Endothelial cell of umbilical vein (primary cell): Measurements from ENCODE around the gene MS4A1. TPM values are rescaled to one million over a fixed set of nuclear protein-coding genes. Genes with fewer than 3 reads are reported as not detected.

Experiments used
- BruUV-seq: library from RNA; stranded (reverse); fragments of 400-500 nt; replicated peaks from 2 replicates; lab custom pipeline; 2021; lab: Mats Ljungman, UMichigan
- CTCF ChIA-PET: fragments of 300-600, 350-600 bp; sonication (Branson Sonifier 250); formaldehyde crosslinking; loops from one replicate; lab custom pipeline; 2021; ENCODE audit warnings: antibody characterized with exemption, inconsistent platforms; lab: Charles Lee
- POLR2A ChIA-PET: fragments of 300-600, 350-600 bp; sonication (Branson Sonifier 250); formaldehyde crosslinking; loops from one replicate; lab custom pipeline; 2021; ENCODE audit warnings: antibody characterized with exemption, inconsistent platforms; lab: Charles Lee
- DNase-seq: peaks from one replicate; pipeline ENCODE4 v3.0.0-alpha.2; 2011; ENCODE audit warnings: low read depth, low spot score
- FAIRE-seq: peaks from 2 replicates; lab custom pipeline; 2011; peaks lifted over from hg19 to GRCh38; lab: Jason Lieb, UNC
- H2AFZ ChIP-seq: 2 replicates; pipeline ENCODE4 v1.6.0; 2012; ENCODE audit warnings: low read depth, low read length, control low read depth, inconsistent platforms
- H3K27ac ChIP-seq: 2 replicates; pipeline ENCODE4 v1.5.1; 2011; ENCODE audit warnings: low read depth, mild to moderate bottlenecking, control low read depth, low read length, moderate library complexity; ENCODE audit not compliant: insufficient read depth
- H3K27me3 ChIP-seq, 2 experiments: 2 replicates each; pipeline versions ENCODE4 v1.6.0 to v1.6.1; 2011; ENCODE audit warnings: low read length in 2 of 2, mixed read lengths in 1 of 2; ENCODE audit not compliant: control insufficient read depth in 2 of 2, insufficient read depth in 2 of 2
- H3K36me3 ChIP-seq, 2 experiments: 2 replicates in 1 of 2; 3 replicates in 1 of 2; pipeline ENCODE4 v1.5.1; 2011; ENCODE audit warnings: low read length in 2 of 2, mild to moderate bottlenecking in 1 of 2, moderate library complexity in 1 of 2; ENCODE audit not compliant: control insufficient read depth in 2 of 2, insufficient read depth in 2 of 2; ENCODE audit errors: extremely low read depth in 1 of 2
- H3K4me1 ChIP-seq: 3 replicates; pipeline ENCODE4 v1.5.1; 2011; ENCODE audit warnings: mild to moderate bottlenecking, low read length; ENCODE audit not compliant: control insufficient read depth, insufficient read depth; ENCODE audit errors: extremely low read depth
- H3K4me2 ChIP-seq: 2 replicates; pipeline ENCODE4 v1.6.1; 2011; ENCODE audit warnings: low read length, control low read depth, mixed read lengths; ENCODE audit not compliant: insufficient read depth
- H3K4me3 ChIP-seq, 3 experiments: fragments of 200-600 bp in 1 of 3; sonication (generic), shearing (Covaris generic) in 1 of 3; replicated peaks in 1 of 3; 2 replicates each; pipeline ENCODE4 v1.5.1; 2011 to 2016; ENCODE audit warnings: control low read depth in 3 of 3, low read length in 3 of 3, mild to moderate bottlenecking in 2 of 3, inconsistent platforms in 1 of 3, low read depth in 1 of 3, moderate library complexity in 1 of 3; ENCODE audit not compliant: insufficient read depth in 1 of 3
- H3K79me2 ChIP-seq: 2 replicates; pipeline ENCODE4 v1.6.0; 2012; ENCODE audit warnings: low read length, inconsistent platforms; ENCODE audit not compliant: control insufficient read depth, insufficient read depth
- H3K9ac ChIP-seq: replicated peaks from 2 replicates; pipeline ENCODE3; 2011; ENCODE audit warnings: low read length, control low read depth; ENCODE audit not compliant: insufficient read depth; ENCODE audit errors: extremely low read depth
- H3K9me1 ChIP-seq: replicated peaks from 3 replicates; pipeline ENCODE4 v1.6.0; 2011; ENCODE audit warnings: mild to moderate bottlenecking, low read length; ENCODE audit not compliant: control insufficient read depth, insufficient read depth; ENCODE audit errors: extremely low read depth
- H3K9me3 ChIP-seq: replicated peaks from 2 replicates; pipeline ENCODE4 v1.5.1; 2012; ENCODE audit warnings: low read length, inconsistent platforms; ENCODE audit not compliant: control insufficient read depth, insufficient read depth
- H4K20me1 ChIP-seq: replicated peaks from 2 replicates; pipeline ENCODE3; 2011; ENCODE audit warnings: mild to moderate bottlenecking, low read length; ENCODE audit not compliant: control insufficient read depth, insufficient read depth; ENCODE audit errors: extremely low read depth
- EZH2 ChIP-seq: IDR thresholded peaks from 2 replicates; pipeline ENCODE4 v1.6.1; 2012; ENCODE audit warnings: borderline replicate concordance, low read depth, mild to moderate bottlenecking, moderate library complexity, low read length, inconsistent platforms; ENCODE audit not compliant: severe bottlenecking
- FOS ChIP-seq: IDR thresholded peaks from 2 replicates; pipeline ENCODE4 v1.6.1; 2011; ENCODE audit warnings: mild to moderate bottlenecking, low read length, moderate library complexity, borderline replicate concordance; ENCODE audit not compliant: insufficient read depth
- GATA2 ChIP-seq: IDR thresholded peaks from 2 replicates; pipeline ENCODE4 v1.7.0; 2011; ENCODE audit warnings: low read depth, mild to moderate bottlenecking, moderate library complexity, mixed read lengths, low read length; ENCODE audit not compliant: insufficient read length, insufficient read depth
- JUN ChIP-seq: IDR thresholded peaks from 2 replicates; pipeline ENCODE4 v1.6.1; 2011; ENCODE audit warnings: borderline replicate concordance, low read depth; ENCODE audit not compliant: insufficient read length, insufficient read depth
- MYC ChIP-seq: IDR thresholded peaks from one replicate; pipeline ENCODE4 v1.6.1; 2011; ENCODE audit warnings: mild to moderate bottlenecking, low read depth, low read length
- POLR2A ChIP-seq: IDR thresholded peaks from 2 replicates; pipeline ENCODE4 v1.6.1; 2012; ENCODE audit warnings: low read depth, mild to moderate bottlenecking, control low read depth, low read length
- POLR2AphosphoS5 ChIP-seq: IDR thresholded peaks from 2 replicates; pipeline ENCODE4 v1.6.1; 2012; ENCODE audit warnings: low read depth, mild to moderate bottlenecking, control low read depth, low read length, moderate library complexity; ENCODE audit not compliant: insufficient read depth
- dilution Hi-C: fragments of 300-500 bp; cut with MboI; formaldehyde crosslinking; loops from one replicate; pipeline ENCODE4 v1.15.0; 2019; ENCODE audit warnings: low sequenced_read_pairs; ENCODE audit not compliant: extremely low pct_ligation_motif_present
- intact Hi-C: fragments of 100-400 bp; cut with micrococcal nuclease; formaldehyde crosslinking; loops from one replicate; pipeline ENCODE4 v1.10.0; 2022
- polyA plus RNA-seq, 4 experiments: library from polyadenylated mRNA; depleted of rRNA in 3 of 4; stranded (reverse) in 3 of 4; unstranded in 1 of 4; fragments of >200 nt; gene quantifications; 2 replicates each; pipeline versions ENCODE4 v1.2.1 to v1.2.3, GENCODE V29; 2011 to 2012; ENCODE audit warnings: missing spikeins in 1 of 4
- total RNA-seq: library from RNA; stranded (reverse); gene quantifications from 2 replicates; pipeline ENCODE4 v1.2.3, GENCODE V29; 2021
- TF ChIP-seq, protein P1 (sequence below), 2 donors: IDR thresholded peaks; 1 replicate in 1 of 2; 2 replicates in 1 of 2; pipeline ENCODE4 v1.5.1; 2011; ENCODE audit warnings: low read length in 2 of 2, mild to moderate bottlenecking in 2 of 2, moderate library complexity in 2 of 2, control low read depth in 1 of 2, inconsistent platforms in 1 of 2, low read depth in 1 of 2; ENCODE audit not compliant: insufficient read depth in 1 of 2; ENCODE audit errors: extremely low read depth in 1 of 2
- TF ChIP-seq, protein P2 (sequence below): IDR thresholded peaks from 2 replicates; pipeline ENCODE4 v1.6.1; 2011; ENCODE audit not compliant: insufficient read depth, insufficient read length

The MS4A1 gene
- total and polyA plus RNA-seq, 2 donors (not counting 3 experiments of a cell fraction or from before 2014, with no cell fraction given), result not detected

DNA sequence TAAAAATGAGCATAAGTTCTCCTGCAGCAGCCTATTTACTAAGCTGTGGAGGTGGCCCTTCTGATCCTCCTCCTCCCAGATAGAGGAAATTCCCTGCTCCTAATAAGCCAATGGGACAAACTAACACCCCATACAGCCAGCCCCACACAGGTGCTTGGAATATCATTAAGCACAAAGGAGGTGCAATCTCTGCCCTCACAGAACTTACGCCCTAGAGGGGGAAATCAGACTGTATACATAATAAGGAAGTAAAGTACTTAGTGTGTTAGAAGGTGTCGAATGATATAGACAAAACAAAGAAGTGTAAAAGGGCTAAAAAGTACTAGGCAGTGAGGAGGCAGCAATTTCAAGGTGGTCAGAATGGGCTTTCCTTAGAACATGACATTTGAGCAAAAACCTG is 42.8 kb downstream of the MS4A1 start:
- Histone ChIP-seq H3K9me1 (no peaks in the 10 kb centered on the region), H3K79me2 (no peaks in the 10 kb centered on the region), H3K9me3 (no peaks in the 10 kb centered on the region), H4K20me1 (no peaks in the 10 kb centered on the region), H2AFZ (no peak overlapping the region), H3K4me2 (no peak overlapping the region), H3K4me1 (no peaks in the 10 kb centered on the region), H3K27ac (no peak overlapping the region), H3K36me3 (no peaks in the 10 kb centered on the region), H3K4me3 (no peak overlapping the region), H3K27me3 (no peaks in the 10 kb centered on the region), H3K9ac (no peak overlapping the region)
- DNase-seq, result no peak
- ChIA-PET CTCF (no interaction called here), POLR2A (no interaction called here)
- intact Hi-C loops (no loop called here), dilution Hi-C loops (no loop called here)
- no peak for TF ChIP-seq JUN
- BruUV-seq, result no TSS peak
- FAIRE-seq, result no peak

DNA sequence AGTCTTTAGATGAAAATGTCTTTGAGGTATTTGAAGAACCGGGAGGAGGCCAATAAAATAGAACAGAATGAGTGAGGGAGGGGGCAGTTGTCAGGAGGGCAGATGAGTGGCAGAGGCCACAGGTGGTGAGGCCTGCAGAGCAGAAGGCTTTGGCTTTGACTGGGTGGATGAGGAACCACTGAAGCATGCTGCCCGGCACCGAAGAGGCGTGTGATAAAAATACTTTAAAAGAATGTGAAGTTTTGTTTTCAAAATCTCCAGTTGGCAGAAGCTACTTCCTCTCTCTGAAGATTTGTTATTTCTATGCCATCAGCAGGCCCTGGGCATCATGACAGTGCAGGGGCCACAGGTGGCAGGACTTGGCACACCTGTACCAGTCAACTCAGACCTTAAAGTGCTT is 43.2 kb downstream of the MS4A1 start:
- Histone ChIP-seq H3K4me3 (no peak overlapping the region), H3K27me3 (no peaks in the 10 kb centered on the region), H2AFZ (no peak overlapping the region), H3K79me2 (no peaks in the 10 kb centered on the region), H3K9me1 (no peaks in the 10 kb centered on the region), H3K9me3 (no peaks in the 10 kb centered on the region), H3K4me2 (no peak overlapping the region), H3K9ac (no peak overlapping the region), H3K36me3 (no peaks in the 10 kb centered on the region), H3K27ac (no peak overlapping the region), H4K20me1 (no peaks in the 10 kb centered on the region), H3K4me1 (no peaks in the 10 kb centered on the region)
- BruUV-seq, result no TSS peak
- ChIA-PET POLR2A (no interaction called here), CTCF (interaction anchor here (0.6 kb wide), 1 partner anchor 163 kb away, joined by 4 read pairs; no protein-coding TSS in a partner anchor)
- intact Hi-C loops, result no loop called here
- DNase-seq, result no peak
- no peak for TF ChIP-seq JUN
- no peak for TF ChIP-seq POLR2A
- TF ChIP-seq, protein P1, sequence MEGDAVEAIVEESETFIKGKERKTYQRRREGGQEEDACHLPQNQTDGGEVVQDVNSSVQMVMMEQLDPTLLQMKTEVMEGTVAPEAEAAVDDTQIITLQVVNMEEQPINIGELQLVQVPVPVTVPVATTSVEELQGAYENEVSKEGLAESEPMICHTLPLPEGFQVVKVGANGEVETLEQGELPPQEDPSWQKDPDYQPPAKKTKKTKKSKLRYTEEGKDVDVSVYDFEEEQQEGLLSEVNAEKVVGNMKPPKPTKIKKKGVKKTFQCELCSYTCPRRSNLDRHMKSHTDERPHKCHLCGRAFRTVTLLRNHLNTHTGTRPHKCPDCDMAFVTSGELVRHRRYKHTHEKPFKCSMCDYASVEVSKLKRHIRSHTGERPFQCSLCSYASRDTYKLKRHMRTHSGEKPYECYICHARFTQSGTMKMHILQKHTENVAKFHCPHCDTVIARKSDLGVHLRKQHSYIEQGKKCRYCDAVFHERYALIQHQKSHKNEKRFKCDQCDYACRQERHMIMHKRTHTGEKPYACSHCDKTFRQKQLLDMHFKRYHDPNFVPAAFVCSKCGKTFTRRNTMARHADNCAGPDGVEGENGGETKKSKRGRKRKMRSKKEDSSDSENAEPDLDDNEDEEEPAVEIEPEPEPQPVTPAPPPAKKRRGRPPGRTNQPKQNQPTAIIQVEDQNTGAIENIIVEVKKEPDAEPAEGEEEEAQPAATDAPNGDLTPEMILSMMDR (IDR thresholded peaks at IDR 0.05; ENCODE audit: extremely low read depth in 1 of 2, insufficient read depth in 1 of 2, low read depth in 1 of 2, low read length in 2 of 2), result no peak
- TF ChIP-seq GATA2, result no peak
- no peak for TF ChIP-seq POLR2AphosphoS5
- TF ChIP-seq EZH2, result no peak
- TF ChIP-seq MYC, result no peak
- TF ChIP-seq, protein P2, sequence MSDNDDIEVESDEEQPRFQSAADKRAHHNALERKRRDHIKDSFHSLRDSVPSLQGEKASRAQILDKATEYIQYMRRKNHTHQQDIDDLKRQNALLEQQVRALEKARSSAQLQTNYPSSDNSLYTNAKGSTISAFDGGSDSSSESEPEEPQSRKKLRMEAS, result no peak
- no peak for TF ChIP-seq FOS
- no peak for FAIRE-seq
- dilution Hi-C loops, result no loop called here
